Fibroblast of skin of right quadriceps (primary cell): ENCODE measurements around the gene INPP5J.

Experiments
- DNase-seq: peaks from one replicate; pipeline ENCODE4 v3.0.0-alpha.2; 2013

The INPP5J gene

GRCh38 chr22:31127181-31127772 lies 4.5 kb downstream of the INPP5J start:
- no peak for DNase-seq

DNA sequence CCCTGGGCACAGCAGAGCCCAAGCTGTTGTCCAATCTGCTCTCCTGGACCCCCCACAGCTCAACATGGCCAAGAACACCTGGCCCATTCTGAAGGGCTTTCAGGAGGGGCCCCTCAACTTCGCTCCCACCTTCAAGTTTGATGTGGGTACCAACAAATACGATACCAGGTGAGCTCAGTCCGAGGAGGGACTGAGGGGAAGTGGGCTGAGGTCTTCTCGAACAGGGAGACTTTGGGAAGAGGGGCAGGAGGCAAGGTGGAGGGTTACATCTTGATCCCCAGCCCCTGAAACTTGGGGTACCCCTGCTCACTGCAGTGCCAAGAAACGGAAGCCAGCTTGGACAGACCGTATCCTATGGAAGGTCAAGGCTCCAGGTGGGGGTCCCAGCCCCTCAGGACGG lies 5.4 kb downstream of the INPP5J start:
- no peak for DNase-seq

- no peak for DNase-seq
Observed at GRCh38 chr22:31130873-31131272, 8.1 kb downstream of the INPP5J start.

DNA sequence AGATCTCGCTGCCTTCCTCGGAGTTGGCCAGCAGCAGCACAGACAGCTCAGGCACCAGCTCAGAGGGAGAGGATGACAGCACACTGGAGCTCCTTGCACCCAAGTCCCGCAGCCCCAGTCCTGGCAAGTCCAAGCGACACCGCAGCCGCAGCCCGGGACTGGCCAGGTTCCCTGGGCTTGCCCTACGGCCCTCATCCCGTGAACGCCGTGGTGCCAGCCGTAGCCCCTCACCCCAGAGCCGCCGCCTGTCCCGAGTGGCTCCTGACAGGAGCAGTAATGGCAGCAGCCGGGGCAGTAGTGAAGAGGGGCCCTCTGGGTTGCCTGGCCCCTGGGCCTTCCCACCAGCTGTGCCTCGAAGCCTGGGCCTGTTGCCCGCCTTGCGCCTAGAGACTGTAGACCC lies 11.1 kb downstream of the INPP5J start:
- DNase-seq, result no peak

GRCh38 chr22:31134688-31135087 lies 11.9 kb downstream of the INPP5J start:
- DNase-seq, result no peak

DNA sequence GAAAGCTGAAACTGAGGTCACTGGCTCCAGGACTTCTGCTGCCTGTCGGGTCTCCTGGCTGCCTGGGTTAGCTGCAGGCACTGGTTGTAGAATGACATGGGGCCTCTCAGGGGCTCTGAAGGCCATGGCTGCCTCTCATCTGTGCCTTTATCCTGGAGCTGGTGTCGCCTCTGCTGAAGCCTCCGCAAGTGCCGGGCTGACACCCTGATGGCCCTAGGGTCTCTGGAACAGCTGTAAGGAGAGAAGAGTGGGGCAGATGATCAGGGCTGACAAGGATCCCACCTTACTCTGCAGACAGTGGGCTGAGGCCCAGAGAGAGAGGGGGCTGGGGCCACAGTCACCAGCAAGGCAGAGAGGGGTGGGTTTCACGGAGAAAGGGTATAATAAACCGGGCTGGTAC lies 12.9 kb downstream of the INPP5J start:
- DNase-seq, result no peak

- no peak for DNase-seq
Observed at GRCh38 chr22:31136155-31136554, 13.4 kb downstream of the INPP5J start.

DNA sequence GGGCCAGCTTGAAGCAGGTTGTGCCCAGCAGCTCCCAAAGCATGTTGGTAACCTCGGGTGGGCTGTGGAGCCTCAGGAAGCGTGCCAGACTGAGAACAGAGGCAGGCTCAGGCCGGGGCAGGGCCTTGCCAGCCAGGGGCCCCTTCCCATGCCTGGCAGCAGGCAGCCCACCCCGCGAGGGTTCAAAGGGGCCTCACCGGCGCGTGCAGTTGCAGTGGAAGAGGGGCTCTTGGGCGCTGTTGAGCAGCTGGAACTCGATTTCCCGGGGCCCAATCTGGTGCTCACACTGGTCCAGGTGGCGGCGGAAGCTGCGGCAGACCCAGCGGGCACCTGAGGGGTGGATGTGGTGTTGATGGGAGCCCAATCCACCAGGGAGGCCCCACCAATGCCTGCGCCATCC lies 13.9 kb downstream of the INPP5J start:
- no peak for DNase-seq

GRCh38 chr22:31137721-31138120 lies 15.0 kb downstream of the INPP5J start:
- no peak for DNase-seq

DNA sequence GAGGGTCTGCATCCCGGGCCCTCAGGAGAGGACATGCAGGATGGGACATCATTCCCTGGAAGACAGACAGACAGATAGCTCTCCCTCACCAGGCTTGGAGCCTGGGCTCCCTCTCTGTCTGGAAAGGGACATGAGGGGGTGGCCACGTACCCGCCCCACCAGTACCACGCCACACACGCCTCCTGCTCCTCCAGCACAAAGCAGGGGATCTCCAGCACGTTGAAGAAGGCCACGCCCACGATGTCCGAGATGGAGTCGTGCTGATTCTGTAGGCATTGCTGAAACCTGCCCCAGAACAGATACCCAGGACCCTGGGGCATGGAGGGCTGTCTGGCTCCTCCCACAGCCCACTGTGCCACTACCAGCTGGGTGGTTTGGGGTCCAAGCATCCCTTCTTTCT lies 15.4 kb downstream of the INPP5J start:
- no peak for DNase-seq

GRCh38 chr22:31139066-31139465 lies 16.3 kb downstream of the INPP5J start:
- no peak for DNase-seq

GRCh38 chr22:31139866-31140716 lies 17.3 kb downstream of the INPP5J start, which contains the start of gene PLA2G3:
PLA2G3 (minus strand) TSS chr22:31140508; CDS start chr22:31140354, 154 bp downstream.
- peak; percentile 46 for DNase-seq

GRCh38 chr22:31140746-31141145 lies 18.0 kb downstream of the INPP5J start:
- DNase-seq, result no peak

DNA sequence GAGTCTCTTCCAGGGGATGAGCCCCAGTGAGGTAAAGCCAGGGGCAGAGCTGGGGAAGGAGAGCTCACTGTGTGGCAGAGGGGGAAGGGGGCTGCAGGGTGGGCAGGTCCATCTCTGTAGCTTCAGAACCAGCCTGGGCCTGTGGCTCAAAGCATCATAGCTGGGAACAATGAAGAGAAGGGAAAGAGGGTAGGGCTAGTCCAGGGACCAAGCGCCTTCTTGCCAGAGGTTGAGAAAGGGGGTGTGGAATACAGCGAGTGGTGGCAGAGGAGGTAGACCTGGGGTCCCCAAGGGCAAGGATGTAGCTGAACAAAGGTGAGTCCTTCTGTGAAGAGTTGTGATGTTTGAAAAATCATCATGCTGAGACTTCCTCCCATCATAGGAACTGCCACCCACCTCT lies 18.8 kb downstream of the INPP5J start:
- no peak for DNase-seq

- no peak for DNase-seq
Observed at GRCh38 chr22:31142285-31142684, 19.5 kb downstream of the INPP5J start.

DNA sequence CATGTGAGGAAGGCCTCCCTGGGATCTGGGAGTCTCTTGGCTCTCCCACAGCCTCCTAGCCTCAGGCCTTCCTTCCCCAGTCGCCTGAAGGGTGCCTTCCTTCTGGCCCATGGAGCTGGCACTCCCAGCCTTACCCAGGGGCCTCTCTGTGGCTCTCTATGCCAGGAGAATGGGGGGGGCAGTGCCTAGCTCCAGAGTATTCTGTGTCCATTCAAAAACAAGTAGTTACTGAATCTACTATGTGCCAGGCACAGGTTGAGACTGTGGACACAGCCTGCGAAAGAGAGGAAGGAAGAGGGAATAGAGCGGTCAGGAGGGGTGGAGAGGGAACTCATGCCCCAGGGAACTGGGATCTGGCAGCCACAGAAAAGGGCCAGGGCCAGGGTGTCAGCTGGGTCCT lies 20.3 kb downstream of the INPP5J start:
- no peak for DNase-seq

- no peak for DNase-seq
Observed at GRCh38 chr22:31143537-31143936, 20.8 kb downstream of the INPP5J start.

DNA sequence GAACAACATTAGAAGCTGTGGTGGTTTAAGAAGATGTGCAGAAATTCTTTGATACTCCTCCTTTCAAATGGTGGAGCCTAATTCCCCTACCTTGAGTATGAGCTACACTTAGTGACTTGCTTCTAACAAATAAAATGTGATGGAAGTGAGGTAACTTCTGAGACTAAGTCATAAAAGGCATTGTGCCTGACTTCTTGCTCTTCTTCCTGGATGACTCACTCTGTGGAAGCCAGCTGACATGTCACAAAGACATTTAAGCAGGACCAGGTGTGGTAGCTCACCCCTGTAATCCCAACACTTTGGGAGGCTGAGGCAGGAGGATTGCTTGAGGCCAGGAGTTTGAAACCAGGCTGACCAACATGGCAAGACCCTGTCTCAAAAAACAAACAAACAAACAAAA lies 21.5 kb downstream of the INPP5J start:
- DNase-seq, result peak; percentile 27

GRCh38 chr22:31148488-31148887 lies 25.7 kb downstream of the INPP5J start:
- DNase-seq, result no peak

- peak; percentile 67 for DNase-seq
Observed at GRCh38 chr22:31148953-31149627, 26.3 kb downstream of the INPP5J start.

DNA sequence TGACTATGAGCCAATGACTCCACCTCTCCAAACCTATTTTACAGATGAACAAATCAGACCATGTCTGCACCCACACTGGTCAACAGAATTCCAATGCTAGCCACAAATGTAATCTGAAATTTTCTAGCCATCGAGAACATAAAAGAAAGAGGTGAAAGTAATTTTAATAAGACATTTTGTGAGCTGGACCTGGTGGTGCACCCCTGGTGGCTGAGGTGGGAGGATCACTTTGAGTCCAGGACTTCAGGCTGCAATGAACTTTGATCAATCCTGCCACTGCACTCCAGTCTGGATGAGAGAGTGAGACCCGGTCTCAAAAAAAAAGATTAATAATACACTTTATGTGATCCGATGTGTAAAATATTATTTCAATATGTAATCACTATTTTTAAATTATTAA lies 27.8 kb downstream of the INPP5J start:
- DNase-seq, result no peak

GRCh38 chr22:31151872-31152271 lies 29.1 kb downstream of the INPP5J start:
- no peak for DNase-seq

DNA sequence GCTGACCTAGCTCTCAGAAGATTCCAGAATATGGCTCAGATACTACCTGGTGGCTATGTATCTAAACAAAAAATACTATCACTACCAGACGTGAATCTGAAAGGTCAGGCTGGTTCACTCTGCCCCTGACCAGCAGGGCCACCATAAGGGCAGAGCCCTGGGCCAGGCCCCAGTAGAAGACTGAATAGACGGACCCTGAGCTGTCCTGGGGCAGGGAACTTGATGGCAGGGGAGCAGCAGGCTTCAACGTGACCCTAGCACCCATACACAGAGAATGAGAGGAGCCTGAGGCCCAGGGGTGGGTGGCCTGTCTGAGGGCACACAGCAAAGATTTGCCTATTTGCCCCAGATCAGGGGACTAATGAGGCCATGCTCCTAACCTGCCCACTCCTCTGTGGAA lies 30.6 kb downstream of the INPP5J start:
- no peak for DNase-seq

DNA sequence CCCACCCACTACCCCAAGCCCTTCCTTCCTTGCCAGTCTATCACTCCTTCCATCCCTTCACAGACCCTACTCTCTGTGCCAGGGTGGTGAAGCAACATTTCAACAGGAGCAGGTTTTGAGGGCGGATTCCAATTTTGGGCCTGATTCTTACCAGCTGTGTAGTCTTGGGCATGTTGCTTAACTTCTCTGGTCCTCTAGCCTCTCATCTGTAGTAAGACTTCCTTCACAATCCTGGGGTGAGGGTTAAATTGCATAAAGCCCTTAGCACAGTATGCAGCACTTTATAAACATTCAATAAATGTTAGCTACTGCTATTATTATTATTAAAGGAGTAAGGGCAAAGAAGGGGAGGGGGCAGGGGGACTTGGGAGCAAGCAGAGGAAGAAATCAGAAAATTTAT lies 32.2 kb downstream of the INPP5J start:
- DNase-seq, result no peak
